ENCODE data around the gene TRIM15. TPM values are rescaled to one million over a fixed set of nuclear protein-coding genes. Genes with fewer than 3 reads are reported as not detected.

The TRIM15 gene
- total RNA-seq, 1 experiment from 2014 or later = 0.35 TPM

DNA sequence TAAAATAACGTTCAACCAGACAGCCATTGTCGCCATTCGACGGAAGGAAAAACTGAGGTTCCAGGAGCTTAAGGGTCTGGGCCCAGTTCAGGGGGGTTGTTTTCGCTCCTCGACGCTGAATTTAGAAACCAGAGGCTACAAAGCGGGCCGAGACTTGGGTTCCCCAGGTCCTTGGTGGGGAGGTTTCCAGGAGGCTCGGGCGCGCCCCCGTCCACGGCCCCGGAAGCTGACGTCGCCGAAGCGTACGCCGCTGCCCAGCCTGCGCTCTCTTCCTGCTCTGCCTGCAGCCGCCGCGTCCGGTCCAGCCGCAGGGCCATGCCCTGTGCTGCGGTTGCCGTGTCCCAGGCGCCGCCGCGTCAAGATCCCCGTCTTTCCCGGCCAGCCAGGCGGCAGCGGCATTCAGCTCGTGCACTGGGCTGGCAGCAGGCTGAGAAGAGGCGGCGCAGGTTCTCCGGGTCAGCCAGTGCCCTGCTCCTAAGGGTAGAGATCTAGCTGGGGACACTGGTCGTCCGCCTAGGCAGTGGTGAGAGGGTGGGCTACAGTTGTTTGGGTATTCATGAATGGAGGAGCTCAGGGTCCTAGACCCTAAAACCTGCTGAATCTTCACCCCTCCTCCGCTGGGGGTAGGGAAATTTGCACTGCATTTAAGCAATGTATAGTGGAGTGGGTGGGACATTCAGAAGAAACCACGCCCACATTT lies 50.8 kb downstream of the TRIM15 start (continued):
- TF ChIP-seq CREM (CRISPR knock-in tag; IDR thresholded peaks at IDR 0.05) (peak; percentile 47; the same call in 1 of the 2 replicates), ZNF317 (CRISPR knock-in tag; IDR thresholded peaks at IDR 0.05; ENCODE audit: borderline replicate concordance, low read depth) (0 out of 2 replicates have a peak, but pooled peaks have one; percentile 39), SOX15 (CRISPR knock-in tag; IDR thresholded peaks at IDR 0.05) (no peak), ZBTB21 (CRISPR knock-in tag; IDR thresholded peaks at IDR 0.05; ENCODE audit: borderline replicate concordance) (peak; percentile 68; the same call in 1 of the 2 replicates), EMX1 (CRISPR knock-in tag; IDR thresholded peaks at IDR 0.05) (no peak), FOXK1 (CRISPR knock-in tag; IDR thresholded peaks at IDR 0.05) (peak; percentile 83), RORB (CRISPR knock-in tag; IDR thresholded peaks at IDR 0.05) (no peak), JAZF1 (CRISPR knock-in tag; IDR thresholded peaks at IDR 0.05) (no peak), NR1H2 (CRISPR knock-in tag; IDR thresholded peaks at IDR 0.05) (no peak; the same call in 1 of the 2 replicates), CREB1 (CRISPR knock-in tag; IDR thresholded peaks at IDR 0.05) (0 out of 2 replicates have a peak, but pooled peaks have one; percentile 52), IRF2 (CRISPR knock-in tag; IDR thresholded peaks at IDR 0.05; ENCODE audit: borderline replicate concordance, low read depth) (no peak), ZMAT4 (CRISPR knock-in tag; IDR thresholded peaks at IDR 0.05) (no peak), ZNF281 (CRISPR knock-in tag; IDR thresholded peaks at IDR 0.05) (0 out of 2 replicates have a peak, but pooled peaks have one; percentile 50), ATF1 (CRISPR knock-in tag; IDR thresholded peaks at IDR 0.05) (no peak), OVOL2 (CRISPR knock-in tag; IDR thresholded peaks at IDR 0.05; ENCODE audit: borderline replicate concordance) (no peak), ZNF232 (CRISPR knock-in tag; IDR thresholded peaks at IDR 0.05) (peak; percentile 33; the same call in 1 of the 2 replicates), HMGXB4 (CRISPR knock-in tag; IDR thresholded peaks at IDR 0.05) (peak; percentile 58; the same call in 1 of the 2 replicates), ZNF512 (CRISPR knock-in tag; IDR thresholded peaks at IDR 0.05; ENCODE audit: borderline replicate concordance) (no peak), NFYB (CRISPR knock-in tag; conservative IDR thresholded peaks at IDR 0.05; ENCODE audit: low read depth) (no peak), SP1 (CRISPR knock-in tag; conservative IDR thresholded peaks at IDR 0.05) (peak; percentile 62; the same call in 1 of the 2 replicates), GTF2I (CRISPR knock-in tag; conservative IDR thresholded peaks at IDR 0.05) (peak; percentile 90; the same call in 1 of the 2 replicates), NR3C1 (CRISPR knock-in tag; conservative IDR thresholded peaks at IDR 0.05; ENCODE audit: low read depth) (no peak), TEAD4 (CRISPR knock-in tag; IDR thresholded peaks at IDR 0.05) (peak; percentile 55; the same call in 1 of the 2 replicates)
- TF ChIP-seq, protein P1, sequence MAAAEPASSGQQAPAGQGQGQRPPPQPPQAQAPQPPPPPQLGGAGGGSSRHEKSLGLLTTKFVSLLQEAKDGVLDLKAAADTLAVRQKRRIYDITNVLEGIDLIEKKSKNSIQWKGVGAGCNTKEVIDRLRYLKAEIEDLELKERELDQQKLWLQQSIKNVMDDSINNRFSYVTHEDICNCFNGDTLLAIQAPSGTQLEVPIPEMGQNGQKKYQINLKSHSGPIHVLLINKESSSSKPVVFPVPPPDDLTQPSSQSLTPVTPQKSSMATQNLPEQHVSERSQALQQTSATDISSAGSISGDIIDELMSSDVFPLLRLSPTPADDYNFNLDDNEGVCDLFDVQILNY (CRISPR knock-in tag; IDR thresholded peaks at IDR 0.05) = peak; percentile 6
- TF ChIP-seq, protein P2, sequence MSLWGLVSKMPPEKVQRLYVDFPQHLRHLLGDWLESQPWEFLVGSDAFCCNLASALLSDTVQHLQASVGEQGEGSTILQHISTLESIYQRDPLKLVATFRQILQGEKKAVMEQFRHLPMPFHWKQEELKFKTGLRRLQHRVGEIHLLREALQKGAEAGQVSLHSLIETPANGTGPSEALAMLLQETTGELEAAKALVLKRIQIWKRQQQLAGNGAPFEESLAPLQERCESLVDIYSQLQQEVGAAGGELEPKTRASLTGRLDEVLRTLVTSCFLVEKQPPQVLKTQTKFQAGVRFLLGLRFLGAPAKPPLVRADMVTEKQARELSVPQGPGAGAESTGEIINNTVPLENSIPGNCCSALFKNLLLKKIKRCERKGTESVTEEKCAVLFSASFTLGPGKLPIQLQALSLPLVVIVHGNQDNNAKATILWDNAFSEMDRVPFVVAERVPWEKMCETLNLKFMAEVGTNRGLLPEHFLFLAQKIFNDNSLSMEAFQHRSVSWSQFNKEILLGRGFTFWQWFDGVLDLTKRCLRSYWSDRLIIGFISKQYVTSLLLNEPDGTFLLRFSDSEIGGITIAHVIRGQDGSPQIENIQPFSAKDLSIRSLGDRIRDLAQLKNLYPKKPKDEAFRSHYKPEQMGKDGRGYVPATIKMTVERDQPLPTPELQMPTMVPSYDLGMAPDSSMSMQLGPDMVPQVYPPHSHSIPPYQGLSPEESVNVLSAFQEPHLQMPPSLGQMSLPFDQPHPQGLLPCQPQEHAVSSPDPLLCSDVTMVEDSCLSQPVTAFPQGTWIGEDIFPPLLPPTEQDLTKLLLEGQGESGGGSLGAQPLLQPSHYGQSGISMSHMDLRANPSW (CRISPR knock-in tag; conservative IDR thresholded peaks at IDR 0.05; ENCODE audit: low read depth) = no peak
- TF ChIP-seq, protein P3, sequence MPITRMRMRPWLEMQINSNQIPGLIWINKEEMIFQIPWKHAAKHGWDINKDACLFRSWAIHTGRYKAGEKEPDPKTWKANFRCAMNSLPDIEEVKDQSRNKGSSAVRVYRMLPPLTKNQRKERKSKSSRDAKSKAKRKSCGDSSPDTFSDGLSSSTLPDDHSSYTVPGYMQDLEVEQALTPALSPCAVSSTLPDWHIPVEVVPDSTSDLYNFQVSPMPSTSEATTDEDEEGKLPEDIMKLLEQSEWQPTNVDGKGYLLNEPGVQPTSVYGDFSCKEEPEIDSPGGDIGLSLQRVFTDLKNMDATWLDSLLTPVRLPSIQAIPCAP (CRISPR knock-in tag; IDR thresholded peaks at IDR 0.05) = peak; percentile 72; the same call in 1 of the 2 replicates
- TF ChIP-seq, protein P4, sequence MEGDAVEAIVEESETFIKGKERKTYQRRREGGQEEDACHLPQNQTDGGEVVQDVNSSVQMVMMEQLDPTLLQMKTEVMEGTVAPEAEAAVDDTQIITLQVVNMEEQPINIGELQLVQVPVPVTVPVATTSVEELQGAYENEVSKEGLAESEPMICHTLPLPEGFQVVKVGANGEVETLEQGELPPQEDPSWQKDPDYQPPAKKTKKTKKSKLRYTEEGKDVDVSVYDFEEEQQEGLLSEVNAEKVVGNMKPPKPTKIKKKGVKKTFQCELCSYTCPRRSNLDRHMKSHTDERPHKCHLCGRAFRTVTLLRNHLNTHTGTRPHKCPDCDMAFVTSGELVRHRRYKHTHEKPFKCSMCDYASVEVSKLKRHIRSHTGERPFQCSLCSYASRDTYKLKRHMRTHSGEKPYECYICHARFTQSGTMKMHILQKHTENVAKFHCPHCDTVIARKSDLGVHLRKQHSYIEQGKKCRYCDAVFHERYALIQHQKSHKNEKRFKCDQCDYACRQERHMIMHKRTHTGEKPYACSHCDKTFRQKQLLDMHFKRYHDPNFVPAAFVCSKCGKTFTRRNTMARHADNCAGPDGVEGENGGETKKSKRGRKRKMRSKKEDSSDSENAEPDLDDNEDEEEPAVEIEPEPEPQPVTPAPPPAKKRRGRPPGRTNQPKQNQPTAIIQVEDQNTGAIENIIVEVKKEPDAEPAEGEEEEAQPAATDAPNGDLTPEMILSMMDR (IDR thresholded peaks at IDR 0.05) = no peak
